ENCODE data around the gene MAP4K1. TPM values are rescaled to one million over a fixed set of nuclear protein-coding genes. Genes with fewer than 3 reads are reported as not detected.

The MAP4K1 gene
- total and polyA plus RNA-seq, 2 of the 13 experiments (the other 11 are each of a cell fraction or from before 2014, with no cell fraction given), result 0.24 to 0.89 TPM

DNA sequence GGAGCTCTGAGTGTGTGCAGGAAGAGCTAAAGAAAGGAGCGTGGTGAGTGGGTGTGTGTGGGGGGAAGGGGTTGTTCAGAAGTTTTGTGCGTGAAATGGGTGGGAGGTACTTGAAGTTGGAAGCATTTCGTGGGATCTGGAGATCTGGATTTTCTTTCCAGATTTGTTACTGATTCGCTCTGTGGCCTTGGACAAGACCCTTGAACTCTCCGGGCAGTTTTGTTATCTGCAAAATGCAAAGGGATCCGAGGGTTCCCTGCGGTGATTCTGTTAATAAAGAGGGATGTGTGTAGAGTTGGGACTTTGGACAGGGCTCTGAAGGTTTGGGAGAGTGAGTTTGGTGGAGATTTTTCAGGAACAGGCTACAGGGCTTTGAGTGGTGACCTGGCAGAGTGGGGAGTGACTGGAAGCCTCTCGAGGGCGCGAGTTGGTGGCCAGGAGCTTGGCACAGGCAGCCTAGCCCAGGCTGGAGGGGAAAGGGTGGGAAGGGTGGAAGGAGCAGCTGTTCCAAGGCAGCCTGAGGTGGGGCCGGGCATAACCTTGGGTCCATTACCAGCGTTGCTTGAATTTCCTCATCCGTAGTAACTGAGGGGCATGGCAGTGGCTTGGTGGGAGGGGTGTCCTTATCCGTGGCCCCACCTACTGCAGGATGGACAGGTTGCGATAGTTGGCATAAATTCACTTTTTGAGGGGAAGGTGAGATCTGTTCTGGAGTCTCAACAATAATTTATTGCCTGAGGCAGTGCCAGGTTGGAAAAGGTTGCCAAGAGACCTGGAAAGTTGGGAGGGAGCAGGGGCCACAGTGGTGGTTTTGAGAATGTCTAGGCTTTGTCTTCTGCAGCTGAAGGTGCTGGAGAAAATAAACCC is 31.8 kb upstream of the MAP4K1 start (continued):
- TF ChIP-seq, protein P1, sequence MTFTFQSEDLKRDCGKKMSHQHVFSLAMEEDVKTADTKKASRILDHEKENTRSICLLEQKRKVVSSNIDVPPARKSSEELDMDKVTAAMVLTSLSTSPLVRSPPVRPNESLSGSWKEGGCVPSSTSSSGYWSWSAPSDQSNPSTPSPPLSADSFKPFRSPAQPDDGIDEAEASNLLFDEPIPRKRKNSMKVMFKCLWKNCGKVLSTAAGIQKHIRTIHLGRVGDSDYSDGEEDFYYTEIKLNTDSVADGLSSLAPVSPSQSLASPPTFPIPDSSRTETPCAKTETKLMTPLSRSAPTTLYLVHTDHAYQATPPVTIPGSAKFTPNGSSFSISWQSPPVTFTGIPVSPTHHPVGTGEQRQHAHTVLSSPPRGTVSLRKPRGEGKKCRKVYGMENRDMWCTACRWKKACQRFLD (CRISPR knock-in tag; IDR thresholded peaks at IDR 0.05; ENCODE audit: borderline replicate concordance), result 0 out of 2 replicates have a peak, but pooled peaks have one; percentile 27
- peak; percentile 61; the same call in 1 of the 2 replicates for TF ChIP-seq SIX1 (CRISPR knock-in tag; IDR thresholded peaks at IDR 0.05; ENCODE audit: borderline replicate concordance)
- TF ChIP-seq ISL2 (CRISPR knock-in tag; IDR thresholded peaks at IDR 0.05), result peak; percentile 36
- TF ChIP-seq, protein P2, sequence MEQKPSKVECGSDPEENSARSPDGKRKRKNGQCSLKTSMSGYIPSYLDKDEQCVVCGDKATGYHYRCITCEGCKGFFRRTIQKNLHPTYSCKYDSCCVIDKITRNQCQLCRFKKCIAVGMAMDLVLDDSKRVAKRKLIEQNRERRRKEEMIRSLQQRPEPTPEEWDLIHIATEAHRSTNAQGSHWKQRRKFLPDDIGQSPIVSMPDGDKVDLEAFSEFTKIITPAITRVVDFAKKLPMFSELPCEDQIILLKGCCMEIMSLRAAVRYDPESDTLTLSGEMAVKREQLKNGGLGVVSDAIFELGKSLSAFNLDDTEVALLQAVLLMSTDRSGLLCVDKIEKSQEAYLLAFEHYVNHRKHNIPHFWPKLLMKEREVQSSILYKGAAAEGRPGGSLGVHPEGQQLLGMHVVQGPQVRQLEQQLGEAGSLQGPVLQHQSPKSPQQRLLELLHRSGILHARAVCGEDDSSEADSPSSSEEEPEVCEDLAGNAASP (CRISPR knock-in tag; IDR thresholded peaks at IDR 0.05; ENCODE audit: borderline replicate concordance), result peak; percentile 36; the same call in 1 of the 2 replicates
- no peak for TF ChIP-seq ZNF557 (CRISPR knock-in tag; IDR thresholded peaks at IDR 0.05)
- TF ChIP-seq HNF4A (CRISPR knock-in tag; IDR thresholded peaks at IDR 0.05), result peak; percentile 96

- POLR2A ChIA-PET, result interaction anchor here (0.6 to 4.6 kb wide), 16 partner anchors 9 to 286 kb away, joined by 3 to 63 read pairs (median 6); partner anchors contain the start of gene RINL
- no peak for ATAC-seq
- in situ Hi-C loops (cut with HindIII; ENCODE audit: extremely low pct_ligation_motif_present, low pct_unique_long_range_greater_than_20kb) (no loop called here), intact Hi-C loops (cut with micrococcal nuclease; ENCODE audit: unreplicated experiment) (no loop called here)
- CTCF ChIA-PET (ENCODE audit: low intra/inter-chr PET ratio, low total read pairs), result no interaction called here
- peaks cover 0 to under 1% of the 10 kb centered on the region in 2 experiments; a peak in 1 of 5 replicates for H3K36me3 ChIP-seq (replicated peaks in 1 of 2; ENCODE audit: control insufficient read depth in 1 of 2, insufficient read depth in 2 of 2, low read length in 2 of 2)
- TF ChIP-seq PCBP2 (optimal IDR thresholded peaks at IDR 0.05; ENCODE audit: low read depth, low read length, poor library complexity, severe bottlenecking), result peak; percentile 7
- peak; percentile 44 for TF ChIP-seq RBM22 (optimal IDR thresholded peaks at IDR 0.05; ENCODE audit: low read length)
- TF ChIP-seq AGO1 (IDR thresholded peaks at IDR 0.05; ENCODE audit: low read depth, low read length, poor library complexity, severe bottlenecking), result peak; percentile 11
- 0 out of 2 replicates have a peak, but pooled peaks have one; percentile 48 for TF ChIP-seq SIN3A (IDR thresholded peaks at IDR 0.05; ENCODE audit: borderline replicate concordance, low read depth, low read length)
- TF ChIP-seq, protein P3, sequence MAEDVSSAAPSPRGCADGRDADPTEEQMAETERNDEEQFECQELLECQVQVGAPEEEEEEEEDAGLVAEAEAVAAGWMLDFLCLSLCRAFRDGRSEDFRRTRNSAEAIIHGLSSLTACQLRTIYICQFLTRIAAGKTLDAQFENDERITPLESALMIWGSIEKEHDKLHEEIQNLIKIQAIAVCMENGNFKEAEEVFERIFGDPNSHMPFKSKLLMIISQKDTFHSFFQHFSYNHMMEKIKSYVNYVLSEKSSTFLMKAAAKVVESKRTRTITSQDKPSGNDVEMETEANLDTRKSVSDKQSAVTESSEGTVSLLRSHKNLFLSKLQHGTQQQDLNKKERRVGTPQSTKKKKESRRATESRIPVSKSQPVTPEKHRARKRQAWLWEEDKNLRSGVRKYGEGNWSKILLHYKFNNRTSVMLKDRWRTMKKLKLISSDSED (CRISPR knock-in tag; IDR thresholded peaks at IDR 0.05), result no peak
- peaks cover 61% of the 10 kb centered on the region for H3K79me2 ChIP-seq (ENCODE audit: insufficient read depth, low read length)
- peaks cover 46% of the 10 kb centered on the region for H3K4me1 ChIP-seq (ENCODE audit: insufficient read depth, low read length)
- no peak for FAIRE-seq
- BruUV-seq (replicated peaks), result no TSS peak
- H4K20me1 ChIP-seq (ENCODE audit: insufficient read depth, low read length), result peaks cover 19% of the 10 kb centered on the region
- no peak overlapping the region for H2AFZ ChIP-seq (ENCODE audit: low read length)
- DNase-seq (ENCODE audit: low spot score), result no peak
- peak overlapping the region; percentile 84 to 100 (median 100) for H3K4me3 ChIP-seq (replicated peaks in 1 of 3; ENCODE audit: insufficient read depth in 1 of 3, low read depth in 2 of 3, low read length in 3 of 3)
- no peaks in the 10 kb centered on the region for H3K9me3 ChIP-seq (ENCODE audit: low read length)
- H3K9ac ChIP-seq (ENCODE audit: insufficient read depth, low read depth, low read length), result peak overlapping the region; percentile 99
- H3K27ac ChIP-seq (ENCODE audit: extremely low read length, insufficient read depth, low read length), result peak overlapping the region; percentile 92
- H3K4me2 ChIP-seq (ENCODE audit: low read depth, low read length), result peak overlapping the region; percentile 94
- 2% methylated on average over 13 of the region's 13 CpGs for WGBS (ENCODE audit: low lambda C conversion rate)
- peaks cover 0 to 4% of the 10 kb centered on the region in 2 experiments; a peak in 1 of 5 replicates for H3K27me3 ChIP-seq (ENCODE audit: control insufficient read depth in 1 of 2, insufficient read depth in 2 of 2, low read length in 2 of 2)
Observed at GRCh38 chr19:38648769-38649304, 31.1 kb upstream of the MAP4K1 start.

All from HepG2 (cell line).